NCI-H226 (cell line): ENCODE results near the gene EFCAB11.

Experiments used
- DNase-seq: peaks from one replicate; pipeline ENCODE4 v3.0.0-alpha.2; 2015

Gene EFCAB11

DNA sequence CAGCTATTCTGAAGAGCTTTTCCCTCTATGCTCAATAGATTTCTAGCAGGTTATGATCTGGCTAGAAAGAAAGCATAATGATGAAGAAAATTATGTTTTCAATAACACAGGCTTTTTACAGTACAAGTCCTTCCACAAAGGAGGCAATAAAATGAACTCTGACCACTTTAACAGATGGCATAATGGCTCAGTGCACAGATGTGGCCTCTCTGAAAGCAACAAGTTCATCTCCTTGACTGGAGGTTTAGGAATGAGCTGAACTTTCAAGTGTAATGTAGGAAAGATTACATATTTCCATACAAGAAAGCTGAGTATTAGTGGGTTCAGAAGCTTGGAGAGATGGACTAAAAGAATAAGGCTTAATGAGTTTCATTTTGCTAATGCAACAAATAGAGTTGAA is 147.4 kb downstream of the EFCAB11 start:
- no peak for DNase-seq

DNA sequence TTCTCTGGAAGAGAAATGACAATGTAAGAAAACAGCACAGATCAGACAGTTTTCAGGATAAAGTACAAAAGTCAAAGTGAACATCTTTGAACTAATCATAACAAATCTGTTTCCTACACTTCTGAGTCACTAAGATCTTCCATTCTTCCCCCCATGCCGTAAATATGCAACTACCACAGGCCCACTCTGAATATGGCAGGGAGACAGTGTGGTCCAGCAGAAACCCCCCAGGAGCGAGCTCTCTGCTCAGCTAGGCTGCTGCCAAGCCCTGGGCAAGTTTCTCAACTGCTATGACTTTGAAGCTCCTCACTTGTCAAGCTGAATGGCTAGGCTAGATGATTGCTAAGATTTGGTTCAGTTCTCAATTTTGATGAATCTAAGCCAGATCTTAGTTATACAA is 148.1 kb downstream of the EFCAB11 start:
- no peak for DNase-seq

DNA sequence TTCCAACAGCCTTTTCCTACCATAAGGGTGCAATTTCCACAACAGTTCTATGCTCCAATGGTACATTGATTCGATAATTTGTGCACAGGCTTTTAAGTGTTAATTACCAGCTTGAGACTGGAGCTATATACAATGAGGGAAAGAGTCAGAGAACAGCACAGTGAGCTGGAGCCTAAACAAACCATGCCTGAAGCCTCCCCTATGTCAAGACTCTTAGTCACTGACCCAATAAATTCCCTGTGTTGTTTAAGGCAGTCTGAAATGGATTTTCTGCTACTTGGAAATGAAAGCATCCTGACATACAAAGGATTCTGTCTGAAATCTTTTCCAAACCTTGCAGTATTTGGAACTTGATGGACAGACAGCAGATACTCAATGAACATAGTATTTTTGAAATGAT is 149.0 kb downstream of the EFCAB11 start:
- DNase-seq: no peak

DNA sequence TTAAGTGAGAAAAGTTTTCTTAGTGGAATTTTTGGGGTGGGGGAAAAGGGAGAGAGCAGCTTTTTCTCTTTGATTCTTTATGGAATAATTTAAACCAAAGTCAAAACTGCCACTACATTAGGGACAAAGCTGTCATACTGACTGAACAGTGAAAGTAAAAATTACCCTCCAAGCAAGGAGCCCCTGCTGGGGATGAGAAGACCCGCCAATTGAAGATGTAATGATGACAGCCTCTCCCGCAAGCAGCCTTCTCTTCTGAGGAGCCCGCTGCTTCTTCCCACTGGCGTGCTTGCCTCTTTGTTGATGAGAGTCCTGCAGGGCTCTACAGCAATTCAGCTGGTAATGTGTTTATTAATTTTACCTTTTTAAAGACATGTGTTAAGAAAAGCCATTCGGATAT is 151.0 kb downstream of the EFCAB11 start:
- DNase-seq: no peak

DNA sequence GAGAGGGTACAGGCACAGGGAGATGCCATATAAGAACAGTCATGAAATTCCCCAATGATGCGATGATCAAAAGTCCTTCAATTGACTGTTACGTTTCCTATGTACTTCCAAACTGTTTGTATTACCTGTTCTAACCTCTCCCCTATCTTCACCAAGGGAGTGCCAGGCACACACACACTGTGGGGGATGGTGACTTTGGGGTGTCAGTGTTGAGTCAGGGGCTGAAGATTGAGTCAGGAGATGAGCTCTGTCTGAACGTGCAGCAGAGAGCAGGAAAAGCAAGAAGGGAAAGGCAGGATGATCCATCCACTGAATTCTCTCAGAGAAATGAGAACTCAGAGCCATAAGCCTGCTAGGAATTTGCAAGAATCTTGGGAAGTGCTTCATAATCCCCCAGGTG is 153.4 kb downstream of the EFCAB11 start:
- DNase-seq: no peak

DNA sequence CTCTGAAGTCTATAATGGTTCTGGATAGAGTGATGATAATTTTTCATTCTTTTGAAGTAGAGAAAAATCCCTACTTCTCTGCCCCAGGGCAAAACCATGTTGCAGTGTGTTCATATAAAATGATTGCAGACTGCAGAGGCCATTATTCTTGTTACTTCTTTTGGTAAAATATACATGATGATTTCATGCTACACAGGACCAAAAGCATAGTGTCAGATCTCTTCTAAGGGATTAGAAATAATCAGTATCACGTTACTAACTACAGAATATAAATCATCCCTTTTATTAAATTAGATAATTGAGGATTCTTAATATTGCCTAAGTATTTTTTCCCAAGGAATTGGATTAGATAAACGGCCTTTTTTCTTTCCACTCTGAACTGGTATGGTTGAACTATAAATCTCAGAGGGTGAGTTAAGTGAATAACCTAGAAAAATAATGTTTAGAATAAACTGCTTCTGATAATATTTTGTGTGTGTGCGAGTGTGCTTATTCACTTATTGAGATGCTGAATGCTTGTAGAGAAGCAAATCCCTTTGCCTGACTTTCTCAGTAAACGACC is 156.2 kb downstream of the EFCAB11 start:
- DNase-seq: no peak

DNA sequence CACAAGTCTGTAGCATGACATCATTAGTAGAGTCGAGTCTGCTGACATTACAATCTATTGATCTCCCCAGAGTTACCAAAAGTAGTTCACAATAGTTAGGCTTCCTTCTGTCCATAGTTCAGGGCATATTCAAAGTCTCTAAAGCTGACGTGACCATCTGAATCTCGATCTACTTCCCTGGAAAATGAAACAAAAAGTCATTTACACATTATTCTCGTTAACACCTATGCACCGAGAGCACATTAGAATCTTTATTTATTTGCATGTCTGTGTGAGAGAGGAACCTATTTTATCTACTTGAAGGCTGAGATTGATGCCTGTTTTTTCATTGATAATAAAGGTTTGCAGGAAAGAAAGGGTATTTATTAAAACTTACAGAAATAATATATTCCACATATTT is 157.4 kb downstream of the EFCAB11 start:
- DNase-seq: no peak

DNA sequence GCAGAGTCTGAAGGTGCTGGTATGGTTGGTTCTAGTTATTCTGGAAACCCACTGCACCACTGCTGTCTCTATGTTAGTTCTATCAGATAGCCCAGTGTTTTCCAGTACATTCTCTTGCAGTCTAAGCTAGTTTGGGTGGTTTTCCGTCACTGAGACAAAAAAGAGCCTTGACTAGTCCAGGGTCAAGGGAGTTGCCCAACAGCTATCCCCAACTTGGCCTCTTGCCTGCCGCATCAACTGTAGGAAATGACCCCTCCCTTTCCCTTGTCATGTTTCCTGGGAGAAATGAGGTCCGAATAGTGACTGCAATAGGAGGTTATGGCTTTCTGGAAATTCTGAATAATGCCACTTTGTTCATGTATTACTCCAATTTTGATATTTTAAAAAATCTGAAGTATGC is 160.4 kb downstream of the EFCAB11 start:
- no peak for DNase-seq

DNA sequence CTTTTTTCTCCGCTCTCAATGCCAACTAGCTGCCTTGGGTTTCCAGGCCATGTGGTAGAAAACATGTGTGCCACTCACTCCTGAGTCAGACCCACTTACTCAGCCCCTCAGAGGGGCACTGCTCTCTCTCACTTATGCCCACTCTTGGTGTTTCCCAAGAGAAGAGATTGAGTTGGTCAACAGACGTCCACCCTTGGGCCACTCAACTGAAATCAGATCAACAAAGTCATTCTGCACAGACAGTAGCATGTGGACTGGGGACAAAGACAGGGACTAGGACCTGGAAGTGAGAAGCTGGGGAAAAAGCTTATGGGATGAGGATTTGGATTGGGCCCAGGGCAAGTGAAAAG is 161.2 kb downstream of the EFCAB11 start:
- DNase-seq: no peak

DNA sequence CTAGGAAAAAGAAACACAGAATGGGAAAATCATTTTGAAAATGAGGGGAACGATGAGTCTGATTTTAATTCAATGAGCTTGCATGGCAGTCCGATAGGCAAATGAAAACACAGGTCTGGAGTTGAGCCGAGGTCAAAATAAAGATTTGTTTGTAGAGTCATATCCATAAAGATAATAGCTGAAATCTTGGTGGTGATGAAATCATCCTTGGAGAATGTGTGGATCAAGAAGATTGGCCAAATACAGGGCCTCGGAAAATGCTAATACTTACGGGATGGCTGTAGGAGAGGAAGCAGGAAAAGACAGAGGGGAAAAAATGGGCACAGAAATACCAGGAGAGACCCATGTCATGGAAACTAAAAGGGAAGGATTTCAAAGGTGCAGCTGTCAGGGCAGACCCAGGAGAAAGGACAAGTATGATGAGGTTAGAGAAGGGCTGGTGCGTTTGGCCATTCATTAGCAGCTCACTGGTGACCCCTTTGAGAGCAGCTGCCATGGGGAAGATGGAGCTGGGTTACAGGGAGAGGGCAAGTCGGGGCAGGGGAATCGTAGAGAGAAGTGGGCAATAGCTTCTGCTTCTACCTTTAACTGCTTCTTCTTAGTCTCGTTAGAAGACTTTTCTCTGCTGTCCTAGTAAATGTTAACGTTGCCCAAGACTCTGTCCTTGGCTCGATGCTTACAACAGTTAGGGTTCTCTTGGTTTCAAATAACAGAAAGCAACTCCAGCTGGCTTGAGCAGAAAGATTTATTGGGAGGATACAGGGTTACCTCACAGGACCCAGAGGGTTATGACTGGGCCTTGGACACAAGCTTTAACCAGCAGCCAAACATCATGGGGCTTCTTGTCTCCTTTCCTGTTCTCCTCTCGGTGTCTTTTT is 161.8 kb downstream of the EFCAB11 start:
- peak; percentile 24 for DNase-seq

DNA sequence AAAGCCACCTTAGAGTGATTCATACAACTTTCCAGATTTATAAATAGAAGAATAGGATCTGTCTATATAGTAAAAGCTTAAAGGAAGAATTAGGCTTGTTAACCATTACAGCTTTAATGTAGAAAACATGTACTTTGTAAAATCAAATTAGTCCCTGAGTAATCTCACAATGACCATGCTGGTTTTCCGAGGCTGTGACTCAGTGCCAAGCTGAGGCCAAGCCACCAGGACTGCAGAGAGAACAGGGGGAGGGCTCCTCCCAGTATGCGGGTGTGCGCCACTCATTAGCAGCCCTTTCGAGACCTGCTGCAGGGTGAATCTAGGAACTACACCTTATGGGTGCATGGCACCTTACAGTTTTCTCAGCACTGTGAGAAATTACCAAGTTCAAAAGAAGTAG is 167.0 kb downstream of the EFCAB11 start:
- DNase-seq: no peak

DNA sequence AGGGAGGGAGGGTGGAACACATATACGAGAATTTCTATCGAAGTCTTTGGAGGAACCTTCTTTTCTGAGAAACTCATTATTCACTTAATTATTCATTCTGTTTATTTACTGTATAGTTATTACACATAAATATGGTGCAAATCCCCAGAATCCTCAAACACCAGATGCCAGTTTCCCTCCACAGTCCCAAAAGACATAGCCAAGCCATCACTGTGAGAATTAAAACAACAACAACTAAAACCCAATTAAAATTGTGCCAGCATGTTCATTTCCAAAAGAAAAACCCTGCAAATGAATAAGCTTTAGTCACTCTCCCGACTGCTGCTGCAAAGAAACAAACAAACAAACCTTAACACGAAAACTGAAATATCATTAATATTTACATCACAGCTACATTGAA is 173.5 kb downstream of the EFCAB11 start:
- DNase-seq: no peak

DNA sequence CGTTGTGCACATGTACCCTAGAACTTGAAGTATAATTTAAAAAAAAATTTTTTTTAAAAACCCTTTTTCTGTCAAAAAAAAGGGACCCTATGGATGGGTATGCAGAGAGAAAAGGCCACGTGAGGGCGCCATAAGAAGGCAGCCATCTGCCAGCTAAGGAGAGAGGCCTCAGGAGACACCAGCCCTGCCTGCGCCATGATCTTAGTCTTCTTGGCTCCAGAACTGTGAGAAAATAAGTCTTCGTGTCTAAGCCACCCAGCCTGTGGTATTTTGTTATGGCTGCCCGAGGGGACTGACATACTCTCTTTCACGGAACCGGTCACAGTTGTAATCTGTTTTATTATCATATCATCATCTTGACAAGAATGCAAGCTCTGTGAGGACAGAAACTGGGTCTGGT is 174.8 kb downstream of the EFCAB11 start:
- no peak for DNase-seq

DNA sequence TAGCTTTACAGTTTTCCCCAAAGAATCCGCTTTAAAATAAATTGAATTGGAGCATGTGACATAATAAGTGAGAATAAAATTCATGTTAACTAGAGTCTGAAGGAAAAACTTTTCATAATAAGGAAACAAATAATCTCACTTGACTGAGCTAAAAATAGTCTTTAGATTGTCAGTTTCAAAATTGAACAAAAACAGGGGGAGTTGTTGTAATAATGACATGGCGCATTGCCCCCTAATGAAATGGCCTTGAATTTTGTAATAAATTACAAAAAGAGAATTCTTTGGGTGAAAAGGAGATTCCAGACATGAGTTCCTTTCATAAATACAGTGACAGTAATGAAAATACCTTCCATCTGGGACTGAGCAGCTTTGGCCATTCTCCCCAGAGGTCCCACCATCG is 178.6 kb downstream of the EFCAB11 start:
- no peak for DNase-seq

DNA sequence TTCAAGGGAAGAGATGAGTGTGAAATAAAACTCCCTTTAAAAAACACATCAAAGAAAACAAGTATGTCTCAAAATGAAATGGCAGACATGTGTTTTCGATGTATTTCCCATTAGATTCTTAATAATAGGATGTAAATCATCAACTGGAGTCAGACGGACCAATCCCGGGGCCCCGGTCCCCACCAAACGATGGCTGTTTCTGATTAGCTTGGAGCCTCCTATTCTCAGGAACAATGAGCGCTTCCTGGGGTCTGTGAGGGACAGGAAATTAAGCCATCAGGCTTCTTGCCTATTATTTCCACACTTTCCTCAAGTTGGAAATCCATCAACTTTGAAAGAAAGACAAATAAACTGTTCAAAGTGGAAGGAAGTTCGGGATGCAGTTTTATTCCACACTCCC is 179.4 kb downstream of the EFCAB11 start:
- DNase-seq: no peak

DNA sequence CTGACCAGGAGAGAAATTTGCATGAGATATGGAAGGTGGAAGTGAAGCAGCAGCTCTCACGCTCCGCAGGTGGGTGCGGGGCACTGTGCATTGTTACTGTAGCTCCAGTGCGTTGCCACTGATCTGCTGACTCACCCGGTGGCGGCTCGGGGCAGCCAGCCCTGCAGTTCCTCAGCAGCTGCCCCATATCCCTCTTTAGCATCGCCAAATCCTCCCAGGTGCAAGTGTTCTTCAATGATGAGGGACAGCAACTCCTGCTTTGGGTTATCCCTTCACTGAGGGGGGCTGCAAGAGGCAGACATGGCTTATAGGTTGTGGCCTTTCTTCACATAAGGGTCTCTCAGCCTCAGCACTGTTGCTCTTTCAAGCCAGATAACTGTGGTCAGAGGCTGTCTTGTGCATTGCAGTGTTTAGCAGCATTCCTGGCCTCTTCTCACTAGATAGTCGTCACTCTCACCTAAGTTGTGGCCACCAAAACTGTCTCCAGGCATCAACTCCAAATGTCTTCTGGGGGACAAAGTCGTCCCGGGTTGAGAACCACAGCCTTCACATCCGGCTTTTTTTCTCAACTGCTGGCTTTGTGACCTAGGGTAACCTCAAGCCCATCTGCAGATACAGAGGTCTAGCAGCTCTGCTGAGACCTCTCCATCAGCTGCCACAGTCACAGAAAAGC is 180.8 kb downstream of the EFCAB11 start:
- no peak for DNase-seq

DNA sequence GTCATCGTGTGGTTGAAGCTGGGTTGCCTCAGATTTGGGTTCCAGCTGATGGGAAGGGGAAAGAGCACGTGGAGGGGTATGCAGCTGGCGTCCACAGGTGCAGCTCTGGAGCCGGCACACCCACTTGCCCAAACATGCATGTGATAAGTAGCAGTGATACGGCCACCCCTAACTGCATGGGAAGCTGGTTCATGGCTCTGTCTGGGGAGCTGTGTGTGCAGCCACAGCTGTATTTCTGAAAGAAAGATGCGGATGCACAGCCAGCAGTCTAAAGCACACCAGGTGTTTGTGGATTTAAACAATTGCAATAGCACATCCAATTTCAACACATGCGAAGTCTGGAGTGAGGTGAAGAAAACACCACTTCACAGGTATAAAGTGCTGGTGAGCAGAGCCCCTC is 181.4 kb downstream of the EFCAB11 start:
- DNase-seq: no peak

DNA sequence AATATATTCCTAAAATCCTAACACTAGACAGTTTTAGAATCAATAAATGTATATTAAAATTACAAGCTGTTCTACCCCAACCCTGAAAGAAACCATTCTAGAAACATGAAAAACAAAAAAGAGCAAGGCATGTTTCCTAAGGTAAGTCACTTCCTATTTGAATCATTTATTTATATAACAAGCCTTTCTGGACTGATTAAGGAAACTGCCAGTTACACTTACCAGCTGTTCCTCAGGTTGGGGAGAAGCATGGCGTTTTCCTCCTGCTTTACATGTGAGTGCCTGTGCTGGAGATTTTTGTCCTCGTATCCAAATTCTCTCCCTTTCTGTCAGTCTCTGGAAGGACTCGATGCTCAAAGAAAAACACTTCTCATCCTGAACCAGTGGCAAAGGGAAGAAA is 183.3 kb downstream of the EFCAB11 start:
- DNase-seq: no peak

DNA sequence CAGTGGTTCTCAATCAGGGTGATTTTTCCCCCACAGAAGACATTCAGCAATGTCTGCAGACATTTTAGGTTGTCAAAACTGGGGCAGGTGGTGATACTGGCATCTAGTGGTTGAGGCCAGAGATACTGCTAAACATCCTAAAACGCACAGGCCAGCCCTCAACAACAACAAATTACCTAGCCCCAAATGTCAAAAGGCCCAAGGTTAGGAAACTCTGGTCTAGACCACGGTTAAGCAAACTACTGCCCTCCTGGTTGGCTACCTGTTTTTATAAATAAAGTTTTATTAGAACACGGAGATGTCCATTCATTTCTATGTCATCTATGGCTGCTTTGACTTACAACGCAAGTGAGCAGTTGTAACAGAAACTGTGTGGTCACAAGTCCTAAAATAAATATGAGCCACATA is 186.7 kb downstream of the EFCAB11 start:
- peak; percentile 24 for DNase-seq

DNA sequence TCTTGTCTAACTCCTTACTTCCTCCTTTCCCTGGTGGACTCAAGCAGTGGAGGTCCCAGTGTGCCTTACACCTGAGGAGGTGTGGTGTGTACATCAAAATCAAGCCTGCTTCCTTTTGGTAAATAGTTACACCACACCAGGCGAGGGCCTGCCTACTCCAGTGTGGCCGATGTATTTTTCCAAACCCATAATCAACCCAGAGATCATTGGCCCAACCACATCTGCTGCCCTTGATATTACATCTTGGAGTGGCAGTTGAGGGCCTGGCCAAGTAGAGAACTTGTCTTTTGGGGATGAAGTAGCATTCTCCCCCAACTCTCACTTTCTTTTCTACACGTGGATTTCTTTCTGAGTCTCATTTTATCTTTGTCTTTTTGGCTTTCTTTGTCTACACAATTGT is 187.4 kb downstream of the EFCAB11 start:
- DNase-seq: no peak

DNA sequence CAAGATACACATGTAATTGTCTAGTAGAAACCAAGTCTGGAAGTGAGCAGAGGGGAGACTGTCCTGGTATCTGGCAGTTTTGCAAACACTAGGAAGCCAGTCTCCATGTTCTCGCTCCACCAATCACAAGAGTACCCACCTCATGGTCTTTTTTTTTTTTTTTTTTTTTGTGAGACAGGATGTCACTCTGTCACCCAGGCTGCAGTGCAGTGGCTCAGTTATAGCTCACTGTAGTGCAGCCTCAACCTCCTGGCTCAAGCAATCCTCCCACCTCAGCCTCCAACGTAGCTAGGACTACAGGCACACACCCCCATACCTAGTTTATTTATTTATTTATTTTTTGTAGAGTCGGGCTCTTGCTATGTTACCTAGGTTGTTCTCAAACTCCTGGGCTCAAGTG is 189.2 kb downstream of the EFCAB11 start:
- DNase-seq: no peak

DNA sequence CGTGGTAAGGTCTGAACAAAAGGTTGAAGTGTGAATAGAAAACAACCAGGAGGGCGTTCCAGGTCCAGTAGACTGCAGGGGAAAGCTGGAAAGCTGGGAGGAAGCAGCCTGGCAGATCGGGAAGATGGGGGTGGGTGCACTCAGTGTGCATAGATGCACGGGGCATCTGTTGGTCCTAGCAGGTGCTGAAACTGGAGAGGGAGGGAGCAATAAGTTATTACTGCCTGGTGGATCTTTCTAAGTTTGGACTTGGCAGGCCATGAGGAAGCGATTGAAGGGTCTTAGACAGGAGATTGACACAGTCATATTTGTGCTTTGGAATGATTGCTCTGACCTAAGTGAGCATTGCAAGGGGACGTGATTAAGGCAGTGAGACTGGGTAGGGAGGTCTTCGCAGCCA is 194.4 kb downstream of the EFCAB11 start:
- no peak for DNase-seq

DNA sequence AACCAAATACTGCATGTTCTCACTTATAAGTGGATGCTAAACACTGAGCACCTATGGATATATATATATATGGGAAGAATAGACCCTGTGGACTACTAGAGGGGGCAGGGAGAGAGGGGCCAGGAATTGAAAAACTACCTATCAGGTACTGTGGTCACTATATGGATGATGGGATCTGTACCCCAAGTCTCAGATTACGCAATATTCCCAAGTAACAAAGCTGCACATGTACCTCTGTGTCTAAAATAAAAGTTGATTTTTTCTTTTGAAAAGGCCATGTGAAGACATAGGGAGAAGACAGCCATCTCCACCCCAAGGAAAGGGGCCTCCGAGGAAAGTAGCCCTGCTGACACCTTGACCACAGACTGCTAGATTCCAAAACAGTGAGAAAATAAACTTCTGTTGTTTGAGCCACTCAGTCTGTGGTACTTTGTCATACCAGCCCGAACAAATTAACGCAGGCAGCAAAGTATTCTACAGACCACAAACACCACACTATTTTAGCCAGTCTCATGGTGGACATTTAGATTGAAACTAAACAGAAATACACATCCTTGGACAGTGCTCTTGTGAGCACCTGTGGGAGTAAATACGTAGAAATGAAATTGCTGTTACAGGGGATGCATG is 197.1 kb downstream of the EFCAB11 start:
- no peak for DNase-seq

DNA sequence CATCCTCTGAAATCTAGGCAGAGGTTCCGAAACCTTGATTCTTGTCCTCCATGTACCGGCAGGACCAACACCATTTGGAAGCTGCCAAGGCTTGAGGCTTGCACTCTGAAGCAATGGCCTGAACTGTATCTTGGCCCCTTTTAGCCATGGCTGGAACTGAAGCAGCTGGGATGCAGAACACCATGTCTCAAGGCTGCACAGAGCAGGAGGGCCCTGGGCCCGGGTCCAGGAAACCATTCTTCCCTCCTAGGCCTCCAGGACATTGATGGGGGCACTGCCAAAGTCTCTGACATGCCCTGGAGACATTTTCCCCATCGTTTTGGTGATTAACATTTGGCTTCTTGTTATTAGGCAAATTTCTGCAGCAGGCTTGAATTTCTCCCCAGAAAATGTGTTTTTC is 198.7 kb downstream of the EFCAB11 start:
- DNase-seq: no peak
